H1 (cell line): ENCODE results near the gene ARL2BP.

Experiments
- CTCF ChIP-seq, 3 experiments: IDR thresholded peaks; 1 replicate in 2 of 3; 2 replicates in 1 of 3; pipeline versions ENCODE4 v1.5.1 to v1.6.1; 2011; ENCODE audit warnings: low read length in 3 of 3, mild to moderate bottlenecking in 3 of 3, inconsistent platforms in 2 of 3, low read depth in 1 of 3, moderate library complexity in 1 of 3; ENCODE audit not compliant: insufficient read depth in 1 of 3; ENCODE audit errors: control extremely low read depth in 1 of 3
- SIRT6 ChIP-seq: IDR thresholded peaks from one replicate; pipeline ENCODE4 v1.7.1; 2012; ENCODE audit warnings: low read length, inconsistent platforms

- TF ChIP-seq CTCF (IDR thresholded peaks at IDR 0.05; ENCODE audit: control extremely low read depth in 1 of 3, insufficient read depth in 1 of 3, low read depth in 1 of 3, low read length in 3 of 3) (no peak), SIRT6 (no peak)
Observed at GRCh38 chr16:57208926-57209325, 36.1 kb upstream of the ARL2BP start.
